Right forelimb (tissue), 1 donor: ENCODE measurements around the gene RBMS3.

Experiments
- DNase-seq: peaks from one replicate; pipeline ENCODE4 v3.0.0-alpha.2; 2018

Gene RBMS3

GRCh38 chr3:29537889-29538609, 257.2 kb downstream of the RBMS3 start:
- DNase-seq: no peak

DNA sequence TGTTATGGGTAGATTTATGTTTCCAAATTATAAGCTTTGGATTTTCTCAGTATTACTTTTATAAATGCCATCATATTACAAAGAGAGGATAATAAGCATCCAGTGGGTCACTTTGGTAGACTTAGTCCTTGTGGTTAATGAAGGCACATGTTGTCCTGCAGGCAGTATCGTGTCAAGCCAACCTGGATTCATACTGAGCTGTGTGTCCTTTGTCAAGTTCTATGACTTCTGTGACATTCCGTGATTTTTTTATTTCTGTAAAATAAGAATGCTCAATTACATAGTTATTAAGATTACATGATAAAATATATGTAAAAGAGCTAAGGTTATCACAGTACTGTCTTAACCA, 257.7 kb downstream of the RBMS3 start:
- no peak for DNase-seq

DNA sequence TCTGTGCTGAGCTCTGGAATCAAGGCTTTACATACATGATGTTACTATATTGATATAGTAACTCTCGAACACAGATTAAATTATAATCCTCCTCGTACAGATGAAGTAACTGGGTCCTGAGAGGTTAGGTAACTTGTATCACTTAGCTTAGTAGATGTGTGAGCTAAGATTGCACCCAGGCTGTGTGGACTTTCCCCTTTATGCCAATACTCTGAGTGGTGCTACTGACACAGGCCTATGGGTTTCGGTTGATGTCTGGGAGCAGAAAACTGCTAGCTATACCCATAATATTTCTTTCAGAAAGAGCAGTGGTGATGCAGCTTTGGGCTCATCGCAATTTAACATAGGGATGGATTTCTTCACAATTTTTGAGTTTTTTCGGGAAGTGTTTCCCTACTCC, 259.7 kb downstream of the RBMS3 start:
- no peak for DNase-seq

DNA sequence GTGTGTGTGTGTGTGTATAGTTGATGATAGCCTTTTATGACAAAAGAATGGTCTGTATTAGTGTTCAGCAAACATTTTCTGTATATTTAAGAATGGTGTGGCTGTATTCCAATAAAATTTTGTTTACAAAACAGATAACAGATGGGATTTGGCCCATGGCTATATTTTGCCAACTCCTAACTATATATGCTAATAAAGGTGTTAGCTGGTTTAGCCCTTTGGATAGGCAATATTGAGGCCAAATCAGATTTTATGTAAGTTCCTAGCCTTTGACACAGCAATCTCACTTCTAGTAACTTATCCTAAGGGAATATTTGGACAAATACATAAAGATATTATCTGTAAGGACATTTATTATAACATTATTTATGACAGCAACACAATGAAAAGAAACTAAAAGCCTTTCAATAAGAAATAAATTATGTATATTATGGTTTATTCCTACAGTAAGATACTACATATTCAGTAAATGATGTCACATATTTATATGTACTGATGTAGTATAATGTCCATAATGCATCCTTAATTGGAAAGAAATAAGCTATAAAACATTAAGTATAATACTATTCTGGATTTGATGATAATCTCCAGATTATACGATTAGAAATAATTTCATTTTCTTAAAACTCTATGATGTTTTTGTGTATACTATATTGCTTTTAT, 264.0 kb downstream of the RBMS3 start:
- DNase-seq: no peak

DNA sequence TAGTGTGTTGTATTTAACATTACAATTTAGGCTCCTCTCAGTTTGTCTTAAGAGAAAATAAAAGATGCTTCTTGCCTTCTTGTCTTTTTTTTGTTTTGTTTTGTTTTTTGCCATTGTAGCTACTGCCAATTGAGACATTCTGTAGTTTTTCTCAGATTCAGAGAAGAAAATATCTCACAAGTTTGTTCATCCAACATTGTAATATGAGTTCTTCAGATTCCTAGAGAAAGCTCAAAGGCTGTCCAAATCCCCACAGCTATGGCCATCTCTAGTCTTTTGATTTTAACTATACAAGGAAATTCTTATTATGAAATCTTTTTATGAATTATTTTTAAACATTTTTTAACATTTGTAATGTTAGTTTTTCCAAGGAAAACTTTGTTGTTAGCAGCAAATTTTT, 264.7 kb downstream of the RBMS3 start:
- no peak for DNase-seq

- no peak for DNase-seq
Observed at GRCh38 chr3:29552051-29552450, 271.2 kb downstream of the RBMS3 start.

GRCh38 chr3:29554566-29554965, 273.7 kb downstream of the RBMS3 start:
- DNase-seq: no peak

GRCh38 chr3:29555590-29555989, 274.7 kb downstream of the RBMS3 start:
- DNase-seq: no peak

GRCh38 chr3:29557186-29557585, 276.3 kb downstream of the RBMS3 start:
- DNase-seq: no peak

DNA sequence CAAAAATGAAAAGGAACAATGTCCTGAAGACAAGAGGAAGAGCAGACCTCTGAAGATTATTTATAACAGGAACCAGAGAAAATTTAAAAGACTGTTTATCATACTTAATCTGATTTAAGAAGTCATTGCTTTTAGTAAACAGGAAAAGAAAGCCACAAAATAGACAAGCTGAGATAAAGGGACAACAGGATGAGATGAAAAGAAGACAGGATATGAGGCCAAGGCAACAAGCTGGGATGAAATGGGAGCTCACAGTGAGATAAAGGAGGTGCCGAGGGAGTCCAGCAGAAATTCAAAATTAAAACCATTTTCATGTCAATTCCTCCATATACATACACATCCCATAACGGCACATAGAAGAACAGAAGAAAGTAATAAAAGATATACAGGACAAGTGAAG, 277.0 kb downstream of the RBMS3 start:
- no peak for DNase-seq

- no peak for DNase-seq
Observed at GRCh38 chr3:29559741-29560465, 279.0 kb downstream of the RBMS3 start.

GRCh38 chr3:29561651-29562149, 280.8 kb downstream of the RBMS3 start:
- no peak for DNase-seq

DNA sequence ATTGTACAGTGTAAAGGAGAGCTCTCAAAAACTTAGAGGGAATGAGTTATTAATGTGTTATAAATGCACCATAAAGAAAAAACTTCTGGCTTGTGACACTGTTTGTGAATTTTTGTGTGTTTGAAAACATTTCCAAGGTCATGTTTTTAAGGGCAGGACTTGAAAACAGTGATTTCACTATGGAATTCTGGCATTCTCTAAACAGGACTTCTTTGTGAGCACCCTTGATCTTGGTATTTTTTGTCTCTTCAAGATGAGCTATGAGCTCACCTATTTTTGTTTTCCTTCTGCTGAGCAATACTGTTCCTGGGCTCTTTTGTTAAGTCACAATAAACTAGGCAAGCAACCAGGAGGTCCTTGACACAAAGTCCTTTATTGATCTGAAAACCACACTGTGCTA, 284.4 kb downstream of the RBMS3 start:
- no peak for DNase-seq

DNA sequence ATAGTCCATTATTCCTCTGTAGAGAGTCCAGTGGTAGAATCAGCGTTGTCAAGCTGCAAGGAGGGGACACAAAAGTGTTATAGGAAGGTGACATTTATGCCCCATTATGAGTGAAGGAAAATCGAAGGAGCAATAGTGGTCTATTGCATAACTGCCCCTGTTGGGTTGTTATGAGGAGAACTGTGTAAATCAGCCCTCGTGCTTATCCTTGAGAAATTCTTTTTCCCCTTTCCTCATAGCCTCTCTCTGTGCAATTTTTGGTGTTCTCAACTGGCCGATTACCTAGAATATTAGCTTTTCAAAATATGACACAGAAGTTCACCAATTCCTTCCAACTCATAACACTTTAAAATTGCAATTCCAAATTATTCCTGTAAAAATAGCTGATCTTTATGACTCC, 286.6 kb downstream of the RBMS3 start:
- DNase-seq: no peak

DNA sequence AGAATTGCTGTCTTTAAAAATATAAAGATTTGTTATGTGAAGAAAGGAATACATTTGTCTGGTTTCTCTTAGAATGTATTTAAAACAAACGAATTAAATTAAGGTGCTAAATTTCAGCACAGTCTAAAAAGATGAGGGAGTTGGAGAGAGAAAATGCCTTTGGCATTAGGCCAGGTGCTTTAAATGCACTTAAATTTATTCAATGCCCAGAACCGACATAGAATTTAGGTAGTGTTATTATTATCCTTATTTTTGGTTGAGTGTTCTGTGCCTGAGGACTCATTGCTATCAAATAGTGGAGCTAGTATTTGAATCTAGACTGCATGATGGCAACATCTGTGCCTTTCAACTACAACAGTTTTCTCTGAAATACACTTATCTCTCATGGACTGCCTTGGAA, 287.5 kb downstream of the RBMS3 start:
- DNase-seq: no peak

DNA sequence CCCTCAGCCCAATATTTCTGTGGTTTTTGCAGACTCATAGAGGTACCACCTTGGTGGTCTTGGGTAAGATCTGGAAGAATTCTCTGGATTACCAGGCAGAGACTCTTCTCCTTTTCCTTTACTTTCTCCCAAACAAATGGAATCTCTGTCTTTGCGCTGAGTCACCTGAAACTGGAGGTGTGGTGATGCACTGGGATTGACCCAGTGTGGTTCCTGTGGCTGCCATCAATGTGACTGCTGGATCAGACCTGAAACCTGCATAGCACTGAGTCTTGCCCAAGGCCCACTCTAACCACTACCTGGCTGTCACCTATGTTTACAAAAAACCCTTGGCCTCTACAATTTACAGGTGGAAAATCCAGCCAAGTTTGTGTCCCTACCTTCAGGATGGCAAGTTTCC, 295.3 kb downstream of the RBMS3 start:
- no peak for DNase-seq

- DNase-seq: no peak
Observed at GRCh38 chr3:29576675-29577074, 295.8 kb downstream of the RBMS3 start.

GRCh38 chr3:29577250-29577649, 296.4 kb downstream of the RBMS3 start:
- DNase-seq: no peak

- DNase-seq: no peak
Observed at GRCh38 chr3:29581311-29581710, 300.4 kb downstream of the RBMS3 start.

- DNase-seq: no peak
Observed at GRCh38 chr3:29582273-29582672, 301.4 kb downstream of the RBMS3 start.

DNA sequence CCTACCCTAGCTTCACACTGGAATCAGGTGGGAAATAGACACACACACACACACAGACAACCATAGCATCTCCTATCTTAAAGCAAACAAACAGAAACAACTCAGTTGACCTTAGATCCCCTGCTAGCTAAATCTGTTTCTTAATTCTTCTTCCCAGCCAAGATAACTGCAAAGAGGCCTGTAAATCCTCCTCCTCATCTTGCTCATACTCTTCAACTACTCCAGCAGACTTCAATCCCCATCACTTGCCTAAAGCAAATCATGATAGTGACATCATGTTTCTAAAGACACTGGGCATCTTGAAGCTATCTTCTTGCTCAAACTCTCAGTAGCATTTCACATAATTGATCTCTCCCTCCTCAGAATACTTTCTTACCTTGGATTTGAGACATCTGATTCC, 303.0 kb downstream of the RBMS3 start:
- DNase-seq: no peak

DNA sequence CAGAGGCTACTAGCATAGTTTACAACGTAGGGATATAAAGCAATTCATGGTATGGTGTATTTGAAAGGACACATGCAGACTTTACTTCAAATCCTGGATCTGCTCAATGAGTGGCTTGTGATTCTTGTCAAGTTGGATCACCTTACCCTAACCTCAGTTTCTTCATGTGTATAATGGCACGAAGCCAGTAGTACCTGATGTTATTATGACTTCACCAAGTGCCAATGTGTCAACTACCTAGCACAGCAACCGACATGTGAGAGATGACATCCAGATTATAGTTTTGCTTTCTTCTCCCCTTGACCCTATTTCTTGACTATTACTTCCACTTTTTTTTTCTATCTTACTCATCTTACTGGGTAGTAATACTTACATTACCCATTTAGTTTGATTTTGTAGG, 304.5 kb downstream of the RBMS3 start:
- DNase-seq: no peak

GRCh38 chr3:29587340-29587739, 306.5 kb downstream of the RBMS3 start:
- no peak for DNase-seq

- no peak for DNase-seq
Observed at GRCh38 chr3:29590012-29590411, 309.1 kb downstream of the RBMS3 start.
